NCI-H526 (cell line): Measurements from ENCODE around the gene XXYLT1.

Source experiments
- DNase-seq, 2 experiments: peaks; one replicate each; lab custom pipeline; 2025; lab: John Stamatoyannopoulos, UW

The XXYLT1 gene

GRCh38 chr3:195151402-195151801, 119.6 kb downstream of the XXYLT1 start:
- DNase-seq, result no peak

GRCh38 chr3:195150181-195151118, 120.5 kb downstream of the XXYLT1 start:
- DNase-seq, result no peak

GRCh38 chr3:195149292-195150030, 121.5 kb downstream of the XXYLT1 start:
- DNase-seq, result no peak

- no peak for DNase-seq
Observed at GRCh38 chr3:195148549-195148948, 122.4 kb downstream of the XXYLT1 start.

- DNase-seq, result no peak
Observed at GRCh38 chr3:195147649-195148080, 123.3 kb downstream of the XXYLT1 start.

- DNase-seq, result no peak
Observed at GRCh38 chr3:195146131-195146530, 124.8 kb downstream of the XXYLT1 start.

- DNase-seq, result no peak
Observed at GRCh38 chr3:195145579-195145978, 125.4 kb downstream of the XXYLT1 start.

- no peak for DNase-seq
Observed at GRCh38 chr3:195143221-195143620, 127.7 kb downstream of the XXYLT1 start.

- DNase-seq, result no peak
Observed at GRCh38 chr3:195142519-195142918, 128.4 kb downstream of the XXYLT1 start.

- DNase-seq, result no peak
Observed at GRCh38 chr3:195140816-195141793, 129.9 kb downstream of the XXYLT1 start.

GRCh38 chr3:195140410-195140809, 130.5 kb downstream of the XXYLT1 start:
- DNase-seq, result no peak

GRCh38 chr3:195139876-195140240, 131.1 kb downstream of the XXYLT1 start:
- no peak for DNase-seq

GRCh38 chr3:195139091-195139875, 131.7 kb downstream of the XXYLT1 start:
- no peak for DNase-seq

GRCh38 chr3:195137638-195138588, 133.0 kb downstream of the XXYLT1 start:
- no peak for DNase-seq

GRCh38 chr3:195135917-195136316, 135.0 kb downstream of the XXYLT1 start:
- DNase-seq, result no peak

- no peak for DNase-seq
Observed at GRCh38 chr3:195134431-195134830, 136.5 kb downstream of the XXYLT1 start.

- DNase-seq, result no peak
Observed at GRCh38 chr3:195133462-195133861, 137.5 kb downstream of the XXYLT1 start.

- no peak for DNase-seq
Observed at GRCh38 chr3:195133013-195133412, 137.9 kb downstream of the XXYLT1 start.

GRCh38 chr3:195131176-195131575, 139.8 kb downstream of the XXYLT1 start:
- DNase-seq, result peak; percentile 13 to 29
